Stimulated activated CD4-positive, alpha-beta T cell treated with anti-CD3 and anti-CD28 coated beads, Interleukin-15, amount 100 ng/mL, for 48 hours (primary cell): ENCODE data around the gene KLHL11.
A peak's percentile ranks its signal among the peaks of the same experiment; 100 is the strongest.
"Not testable (repeated sequence)": the region's sequence is repeated elsewhere in the genome, so short reads cannot be mapped to it uniquely, and the experiment has no call there.

ENCODE experiments used
- DNase-seq, 2 donors: peaks; one replicate each; pipeline ENCODE4 v3.0.0-alpha.2; 2020; ENCODE audit warnings: low read depth in 2 of 2

KLHL11 gene

GRCh38 chr17:41888332-41888965 is 23.2 kb upstream of the KLHL11 start:
- DNase-seq: no peak

DNA sequence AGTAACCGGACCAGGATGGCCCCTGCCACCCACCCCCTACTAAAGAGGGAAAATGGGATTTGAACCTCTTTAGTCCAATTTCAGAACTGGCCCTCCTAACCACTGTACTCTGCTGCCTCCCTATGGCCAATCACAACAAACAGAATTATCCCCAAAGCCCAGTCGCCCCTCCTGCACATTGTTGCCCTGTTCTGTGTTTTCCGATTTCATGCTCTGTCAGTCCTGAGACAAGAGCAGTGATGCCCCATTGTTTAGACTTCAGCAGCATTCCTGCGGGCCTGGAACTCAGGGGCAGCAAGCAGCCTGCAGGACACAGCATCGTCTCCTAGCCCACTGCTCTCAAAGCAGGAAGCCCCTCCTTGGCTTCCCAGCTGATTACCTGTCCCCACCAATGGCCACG is 20.5 kb upstream of the KLHL11 start:
- DNase-seq: no peak

GRCh38 chr17:41882756-41883155 is 17.5 kb upstream of the KLHL11 start:
- DNase-seq: no peak

DNA sequence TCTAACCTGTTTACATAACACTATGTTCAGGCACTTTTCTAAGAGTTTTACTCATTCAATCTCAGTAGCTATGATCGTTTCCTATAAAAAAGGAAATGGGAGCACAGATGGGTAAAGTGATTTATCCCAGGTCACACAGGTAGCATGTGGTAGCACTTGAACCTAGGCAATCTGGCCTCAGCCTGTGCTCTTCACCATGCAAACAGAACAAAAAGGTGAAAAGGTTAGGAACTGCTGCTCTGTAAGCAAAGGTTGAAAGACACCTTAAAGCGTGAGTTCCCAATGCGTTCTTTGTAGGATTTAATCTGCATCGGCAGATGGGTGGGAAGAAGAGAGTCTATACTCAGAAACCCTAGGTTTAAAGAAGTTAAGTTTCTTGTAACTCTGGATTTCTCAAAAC is 14.9 kb upstream of the KLHL11 start:
- no peak for DNase-seq

GRCh38 chr17:41874293-41874670 is 9.1 kb upstream of the KLHL11 start:
- DNase-seq: not testable (repeated sequence)

- no peak for DNase-seq
Observed at GRCh38 chr17:41873559-41874292, 8.5 kb upstream of the KLHL11 start.

- DNase-seq: no peak
Observed at GRCh38 chr17:41871789-41872188, 6.6 kb upstream of the KLHL11 start.

DNA sequence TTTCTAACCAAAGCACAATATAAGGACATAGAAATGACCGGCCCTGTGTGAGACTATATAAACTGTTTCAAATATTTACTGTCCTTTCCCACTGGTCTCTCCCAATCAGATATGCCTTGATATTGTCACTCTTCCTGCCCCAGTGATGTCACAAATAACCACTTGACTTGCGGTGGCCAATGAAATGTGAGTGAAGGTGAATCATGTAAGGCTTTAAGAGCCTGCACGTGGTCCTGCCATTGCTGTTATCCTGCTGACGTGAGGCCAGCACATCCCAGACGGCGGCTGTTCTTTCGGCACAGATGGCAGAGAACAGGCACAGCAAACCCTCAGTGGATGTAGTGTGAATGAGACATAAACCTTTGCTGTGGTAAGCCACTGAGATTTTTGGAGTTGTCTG is 5.4 kb upstream of the KLHL11 start:
- DNase-seq: no peak

DNA sequence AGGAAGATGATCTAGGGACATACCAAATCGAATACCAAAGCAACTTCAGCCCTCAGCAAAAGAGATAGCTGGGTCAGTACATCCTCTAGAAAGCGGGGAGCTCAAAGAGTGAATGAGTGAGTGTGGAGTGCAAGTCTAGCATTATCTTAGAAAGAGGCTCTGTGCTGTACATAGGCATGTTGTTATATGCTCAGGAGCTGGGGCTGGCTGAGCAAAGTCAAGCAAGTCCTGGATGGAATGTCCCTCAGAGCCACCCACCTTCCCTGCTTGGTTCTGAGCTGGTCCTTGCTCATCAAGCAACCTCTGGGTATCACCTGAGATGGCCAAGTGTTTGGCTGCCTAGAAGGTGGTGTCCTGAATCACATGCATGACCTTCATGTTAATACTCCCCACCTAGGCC is 4.9 kb upstream of the KLHL11 start:
- DNase-seq: no peak

GRCh38 chr17:41869426-41869825 is 4.2 kb upstream of the KLHL11 start:
- DNase-seq: no peak

DNA sequence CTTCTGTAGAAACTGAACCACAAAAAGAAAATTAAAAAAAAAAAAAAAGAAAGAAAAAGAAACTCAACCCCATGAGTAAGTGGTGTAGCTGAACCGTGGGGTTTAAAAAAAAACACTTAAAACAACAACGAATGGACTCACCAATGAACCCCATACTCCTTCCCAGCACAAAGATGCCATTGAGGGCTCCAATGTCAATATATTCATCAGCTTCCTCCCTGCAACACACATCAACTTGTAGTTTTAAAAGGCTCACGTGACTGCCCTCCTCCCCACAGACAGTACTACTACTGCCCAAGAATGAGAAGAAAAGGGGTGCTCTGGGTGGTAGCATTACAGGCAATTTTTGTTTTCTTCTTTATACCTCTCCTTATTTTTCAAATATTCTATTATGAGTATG is 3.3 kb upstream of the KLHL11 start:
- DNase-seq: no peak

DNA sequence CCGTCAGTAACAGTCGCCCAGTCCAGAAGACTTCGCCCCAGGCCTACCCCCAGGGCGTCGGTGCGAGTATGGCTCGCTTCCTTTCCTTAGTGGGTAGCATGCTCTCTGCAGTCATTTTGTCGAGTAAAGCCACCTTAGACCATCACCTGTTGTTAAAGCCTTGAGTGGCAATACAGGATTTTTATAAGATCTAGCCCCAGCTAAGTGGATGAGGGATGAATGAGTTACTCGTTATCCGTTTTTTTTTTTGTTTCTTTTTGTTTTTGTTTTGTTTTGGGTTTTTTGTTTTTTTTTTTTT is 322 bp upstream of the KLHL11 start:
- DNase-seq: no peak

DNA sequence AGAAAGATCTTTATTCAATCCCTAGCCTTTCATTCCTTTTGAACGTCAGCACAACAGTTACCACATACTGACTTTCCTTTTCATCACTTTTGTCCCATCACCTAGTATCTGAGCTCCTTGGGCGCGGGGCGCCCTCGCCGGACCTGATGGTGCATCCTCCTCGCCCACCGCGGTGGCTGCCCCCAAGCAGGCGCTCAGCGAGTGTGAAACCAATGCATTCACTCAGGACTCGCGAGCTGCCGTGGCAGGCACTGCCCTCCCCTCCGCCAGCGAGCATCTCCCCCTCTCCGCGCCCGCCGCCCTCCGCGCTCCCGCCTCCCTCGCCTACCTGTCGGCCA is 756 bp downstream of the KLHL11 start:
- DNase-seq: no peak

DNA sequence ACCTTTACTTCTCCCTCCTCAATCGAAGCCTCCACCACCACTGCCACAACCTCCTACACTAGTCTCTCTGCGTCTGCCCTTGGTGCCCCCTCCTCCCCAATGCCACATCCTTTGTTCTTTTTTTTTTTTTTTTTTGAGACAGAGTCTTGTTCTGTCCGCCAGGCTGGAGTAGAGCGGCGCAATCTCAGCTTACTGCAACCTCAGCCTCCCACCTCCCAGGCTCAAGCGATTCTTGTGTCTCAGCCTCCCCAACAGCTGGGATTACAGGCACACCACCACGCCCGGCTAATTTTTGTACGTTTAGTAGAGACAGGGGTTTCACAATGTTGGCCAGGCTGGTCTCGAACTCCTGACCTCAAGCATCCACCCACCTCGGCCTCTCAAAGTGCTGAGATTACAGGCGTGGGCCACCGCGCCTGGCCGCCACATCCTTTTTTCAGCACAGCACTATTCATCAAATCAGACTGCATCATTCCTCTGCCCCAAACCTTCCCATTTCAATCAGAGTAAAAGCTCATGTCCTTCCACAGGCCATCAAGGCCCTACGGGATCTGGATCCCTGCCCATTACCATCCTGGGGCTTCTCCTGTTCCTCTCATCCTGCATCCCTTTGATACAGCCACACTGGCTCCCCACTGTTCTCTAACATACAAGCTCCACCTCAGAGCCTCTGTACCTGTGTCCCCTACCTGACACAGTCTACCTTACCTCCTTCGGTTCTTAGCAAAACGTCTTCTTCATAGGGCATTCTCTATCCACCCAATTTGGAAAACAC is 2.0 kb downstream of the KLHL11 start:
- peak in 1 of 2 donors; percentile 23 for DNase-seq

DNA sequence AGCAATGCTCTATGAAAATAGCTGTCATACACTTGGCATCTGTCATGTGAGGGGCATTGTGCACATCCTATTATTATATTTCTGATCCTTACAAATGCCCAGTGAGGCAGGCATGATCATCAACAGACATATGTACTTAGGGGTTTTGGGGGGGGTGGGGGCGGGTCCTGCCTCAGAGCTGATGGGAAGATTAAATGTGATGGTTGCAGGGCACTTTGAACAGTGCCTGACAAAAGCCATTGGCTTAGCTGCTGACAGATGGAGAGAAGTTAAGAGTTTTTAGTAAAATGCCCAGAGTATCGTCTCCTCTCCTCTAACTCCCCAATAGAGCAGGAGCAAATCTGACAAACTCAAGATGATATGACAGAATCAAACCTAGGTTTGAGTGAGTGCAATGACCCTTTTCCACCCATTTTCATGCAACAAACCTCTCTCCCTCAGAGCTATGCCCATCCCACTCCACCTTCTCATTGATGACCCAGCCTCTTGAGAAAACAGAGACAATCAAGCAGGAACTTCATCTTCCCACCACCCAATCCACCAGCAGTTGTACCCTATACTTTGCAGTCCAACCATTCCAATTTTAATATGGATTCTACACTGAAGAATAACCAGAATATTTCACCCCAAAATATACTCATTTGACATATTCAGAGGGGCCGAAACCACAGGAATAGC is 4.8 kb downstream of the KLHL11 start:
- no peak for DNase-seq

DNA sequence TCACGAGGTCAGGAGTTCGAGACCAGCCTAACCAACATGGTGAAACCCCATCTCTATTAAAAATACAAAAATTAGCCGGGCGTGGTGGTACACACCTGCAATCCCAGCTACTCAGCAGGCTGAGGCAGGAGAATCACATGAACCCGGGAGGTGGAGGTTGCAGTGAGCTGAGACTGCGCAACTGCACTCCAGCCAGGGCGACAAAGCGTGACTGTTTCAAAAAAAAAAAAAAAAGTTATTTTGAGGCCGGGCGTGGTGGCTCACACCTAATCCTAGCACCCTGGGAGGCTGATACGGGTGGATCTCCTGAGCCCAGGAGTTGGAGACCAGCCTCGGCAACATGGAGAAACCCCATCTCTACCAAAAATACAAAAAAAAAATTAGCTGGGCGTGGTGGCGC is 13.8 kb downstream of the KLHL11 start:
- DNase-seq: not testable (repeated sequence)

DNA sequence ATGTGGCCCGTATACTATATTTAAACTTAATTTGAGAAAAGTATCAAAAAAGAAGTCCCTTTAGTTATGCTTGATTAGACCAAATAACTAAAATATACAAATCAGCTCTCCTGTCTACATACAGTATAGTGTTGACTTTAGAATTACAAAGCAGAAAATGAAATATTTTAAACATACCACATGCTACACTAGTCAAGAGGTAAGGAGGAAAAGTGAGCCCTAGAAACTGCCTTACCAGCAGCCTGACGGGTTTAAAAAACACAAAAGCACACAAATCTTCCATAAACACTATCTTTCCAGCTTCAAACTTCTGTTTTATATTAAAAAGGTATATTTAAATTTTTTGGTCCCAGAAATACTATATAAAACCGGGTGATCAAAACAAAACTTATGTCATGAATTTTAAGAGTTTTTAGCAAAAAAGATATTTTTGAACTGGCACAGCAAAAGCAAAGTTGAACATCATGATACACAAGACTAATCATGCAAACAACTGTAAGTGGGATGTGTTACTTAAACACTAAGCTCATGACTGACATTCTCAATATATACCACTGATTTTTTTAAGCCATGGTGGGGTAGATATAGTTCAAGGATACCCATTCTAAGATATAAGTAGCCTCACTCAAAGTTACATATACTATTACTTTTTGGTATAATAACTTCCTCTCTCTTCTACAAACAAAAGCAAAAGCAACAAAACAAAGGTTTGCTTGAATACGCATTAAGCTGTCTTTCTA is 15.8 kb downstream of the KLHL11 start:
- DNase-seq: no peak

GRCh38 chr17:41848788-41849187 is 16.4 kb downstream of the KLHL11 start:
- no peak for DNase-seq

DNA sequence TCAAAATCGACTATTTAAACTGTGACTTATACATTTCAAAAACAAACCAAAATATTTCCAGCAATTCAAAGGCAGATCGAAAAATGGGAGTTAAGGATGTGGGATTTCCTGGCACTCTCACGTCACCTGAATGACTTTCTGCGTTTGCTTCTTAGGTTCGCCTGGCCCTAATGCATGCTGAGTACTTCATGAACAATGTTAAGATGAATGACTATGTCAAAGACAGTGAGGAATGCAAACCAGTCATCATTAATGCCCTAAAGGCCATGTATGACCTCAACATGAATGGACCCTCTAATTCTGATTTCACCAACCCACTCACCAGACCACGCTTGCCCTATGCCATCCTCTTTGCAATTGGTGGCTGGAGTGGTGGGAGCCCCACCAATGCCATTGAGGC is 20.3 kb downstream of the KLHL11 start:
- DNase-seq: no peak

DNA sequence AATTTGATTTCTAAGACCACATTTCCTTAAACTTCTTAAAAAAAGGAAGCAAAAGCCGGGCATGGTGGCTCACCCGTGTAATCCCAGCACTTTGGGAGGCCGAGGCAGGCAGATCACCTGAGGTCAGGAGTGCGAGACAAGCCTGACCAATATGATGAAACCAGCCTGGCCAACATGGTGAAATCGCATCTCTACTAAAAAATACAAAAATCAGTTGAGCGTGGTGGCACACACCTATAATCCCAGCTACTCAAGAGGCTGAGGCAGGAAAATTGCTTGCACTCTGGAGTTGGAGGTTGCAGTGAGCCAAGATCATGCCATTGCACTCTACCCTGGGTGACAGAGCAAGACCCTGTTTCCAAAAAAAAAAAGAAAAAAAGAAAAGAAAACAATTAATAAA is 24.4 kb downstream of the KLHL11 start:
- not testable (repeated sequence) for DNase-seq

DNA sequence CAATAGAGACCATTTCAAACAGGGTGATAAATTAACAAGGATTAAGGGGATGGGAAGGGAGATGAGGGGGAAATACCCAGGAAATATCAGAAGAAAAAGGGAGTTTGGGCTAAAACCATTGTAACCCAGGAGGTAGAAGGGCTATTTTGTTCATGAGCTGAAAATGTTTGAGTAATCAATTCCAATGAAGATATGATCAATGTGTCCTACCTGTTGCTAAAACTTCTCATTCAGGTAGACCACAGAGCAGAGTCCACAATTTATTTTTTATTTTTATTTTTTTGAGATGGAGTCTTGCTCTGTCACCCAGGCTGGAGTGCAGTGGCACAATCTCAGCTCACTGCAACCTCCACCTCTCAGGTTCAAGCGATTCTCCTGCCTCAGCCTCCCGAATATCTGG is 25.8 kb downstream of the KLHL11 start:
- not testable (repeated sequence) for DNase-seq
